ENCODE results near the gene OR2V1. TPM values are rescaled to one million over a fixed set of nuclear protein-coding genes. Genes with fewer than 3 reads are reported as not detected.

Gene OR2V1
- total RNA-seq, 6 experiments from 2014 or later, result not detected

DNA sequence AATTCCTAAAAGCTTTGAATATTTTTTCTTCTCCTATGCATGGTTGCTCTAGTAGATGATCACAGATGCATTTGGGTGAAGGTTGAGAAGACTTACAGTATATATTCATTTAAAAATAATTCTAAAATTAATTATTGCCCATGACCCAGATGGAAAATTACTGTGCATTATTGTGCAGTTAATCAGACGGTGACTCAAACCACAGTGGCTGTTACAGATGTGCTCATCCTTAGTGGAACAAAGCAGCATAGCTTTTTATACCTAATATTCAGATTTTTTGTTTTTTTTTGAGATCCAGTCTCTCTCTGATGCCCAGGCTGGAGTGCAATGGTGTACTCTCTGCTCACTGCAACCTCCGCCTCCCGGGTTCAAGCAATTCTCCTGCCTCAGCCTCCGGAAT lies 10.7 kb downstream of the OR2V1 start:
- ATAC-seq (no peak), DNase-seq (no peak)
- Histone ChIP-seq H3K4me3 (no peak overlapping the region), H3K27ac (no peak overlapping the region), H3K27me3 (peaks cover 0 to 5% of the 10 kb centered on the region in 2 donors), H3K9me3 (no peaks in the 10 kb centered on the region), H3K36me3 (no peaks in the 10 kb centered on the region), H3K4me1 (no peaks in the 10 kb centered on the region)
- 56% methylated on average over 4 of the region's 4 CpGs for WGBS (ENCODE audit: insufficient coverage, low coverage, low lambda C conversion rate, missing lambda C conversion rate)
- TF ChIP-seq, protein P1, sequence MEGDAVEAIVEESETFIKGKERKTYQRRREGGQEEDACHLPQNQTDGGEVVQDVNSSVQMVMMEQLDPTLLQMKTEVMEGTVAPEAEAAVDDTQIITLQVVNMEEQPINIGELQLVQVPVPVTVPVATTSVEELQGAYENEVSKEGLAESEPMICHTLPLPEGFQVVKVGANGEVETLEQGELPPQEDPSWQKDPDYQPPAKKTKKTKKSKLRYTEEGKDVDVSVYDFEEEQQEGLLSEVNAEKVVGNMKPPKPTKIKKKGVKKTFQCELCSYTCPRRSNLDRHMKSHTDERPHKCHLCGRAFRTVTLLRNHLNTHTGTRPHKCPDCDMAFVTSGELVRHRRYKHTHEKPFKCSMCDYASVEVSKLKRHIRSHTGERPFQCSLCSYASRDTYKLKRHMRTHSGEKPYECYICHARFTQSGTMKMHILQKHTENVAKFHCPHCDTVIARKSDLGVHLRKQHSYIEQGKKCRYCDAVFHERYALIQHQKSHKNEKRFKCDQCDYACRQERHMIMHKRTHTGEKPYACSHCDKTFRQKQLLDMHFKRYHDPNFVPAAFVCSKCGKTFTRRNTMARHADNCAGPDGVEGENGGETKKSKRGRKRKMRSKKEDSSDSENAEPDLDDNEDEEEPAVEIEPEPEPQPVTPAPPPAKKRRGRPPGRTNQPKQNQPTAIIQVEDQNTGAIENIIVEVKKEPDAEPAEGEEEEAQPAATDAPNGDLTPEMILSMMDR (IDR thresholded peaks at IDR 0.05), result no peak
- no peak for TF ChIP-seq POLR2A (IDR thresholded peaks at IDR 0.05)
- intact Hi-C loops (cut with DNase I), result no loop called here

DNA sequence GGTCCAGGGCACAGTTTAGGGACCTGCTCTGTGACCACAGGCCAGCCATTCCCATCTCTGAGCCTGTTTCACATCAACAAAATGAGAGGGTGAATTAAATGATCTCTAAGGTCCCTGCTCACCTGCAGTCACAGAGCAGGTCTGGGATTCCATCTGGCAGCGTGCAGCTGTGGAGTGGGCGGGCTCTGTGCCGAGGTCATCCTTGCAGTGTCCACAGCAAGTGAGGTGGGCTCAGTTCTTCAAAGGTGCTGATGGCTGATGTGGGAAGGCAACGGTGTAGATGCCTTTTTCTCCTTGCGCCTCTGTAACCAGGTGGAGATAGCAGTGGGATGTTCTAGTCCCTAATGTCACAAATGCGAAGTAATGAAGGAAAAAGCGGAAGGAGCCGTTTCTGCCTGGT lies 11.9 kb downstream of the OR2V1 start:
- Histone ChIP-seq H3K9me3 (no peaks in the 10 kb centered on the region), H3K27ac (no peak overlapping the region), H3K36me3 (no peaks in the 10 kb centered on the region), H3K4me1 (no peaks in the 10 kb centered on the region), H3K27me3 (peaks cover 0 to 5% of the 10 kb centered on the region in 2 donors), H3K4me3 (no peak overlapping the region)
- intact Hi-C loops (cut with DNase I), result loop anchor here in 1 of 2 donors (10.0 kb wide), 1 partner anchor 64 kb away; no protein-coding TSS in a partner anchor
- 83% methylated on average over 5 of the region's 8 CpGs for WGBS (ENCODE audit: insufficient coverage, low coverage, low lambda C conversion rate, missing lambda C conversion rate)
- TF ChIP-seq, protein P1 (IDR thresholded peaks at IDR 0.05), result no peak
- TF ChIP-seq POLR2A (IDR thresholded peaks at IDR 0.05), result no peak
- DNase-seq (no peak), ATAC-seq (no peak)

DNA sequence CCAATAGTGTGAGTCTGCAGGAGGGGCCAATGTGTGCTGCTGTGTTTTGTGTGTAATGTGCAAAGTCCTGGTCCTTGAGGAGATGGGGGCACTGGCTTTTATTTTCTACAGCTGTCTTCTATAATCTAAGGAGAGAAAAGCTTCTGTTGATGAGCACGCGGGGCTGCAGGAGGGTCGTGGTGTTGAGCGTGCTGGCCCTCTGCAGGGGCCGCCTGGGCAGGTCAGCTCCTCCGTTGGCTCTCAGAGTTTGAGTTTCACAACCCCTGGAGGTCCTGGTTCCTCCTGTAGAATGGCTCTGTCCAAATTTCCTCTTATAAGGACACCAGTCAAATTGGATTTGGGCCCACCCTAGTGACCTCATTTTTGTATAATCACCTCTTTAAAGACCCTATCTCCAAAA lies 12.6 kb downstream of the OR2V1 start:
- WGBS (ENCODE audit: insufficient coverage, low coverage, low lambda C conversion rate, missing lambda C conversion rate), result 34% methylated on average over 2 of the region's 6 CpGs
- Histone ChIP-seq H3K4me3 (no peak overlapping the region), H3K4me1 (no peaks in the 10 kb centered on the region), H3K9me3 (no peaks in the 10 kb centered on the region), H3K27ac (no peak overlapping the region), H3K27me3 (peaks cover 0 to 5% of the 10 kb centered on the region in 2 donors), H3K36me3 (no peaks in the 10 kb centered on the region)
- no peak for TF ChIP-seq POLR2A (IDR thresholded peaks at IDR 0.05)
- TF ChIP-seq, protein P1 (IDR thresholded peaks at IDR 0.05), result no peak
- ATAC-seq (no peak), DNase-seq (no peak)
- intact Hi-C loops (cut with DNase I), result loop anchor here in 1 of 2 donors (10.0 kb wide), 1 partner anchor 64 kb away; no protein-coding TSS in a partner anchor

DNA sequence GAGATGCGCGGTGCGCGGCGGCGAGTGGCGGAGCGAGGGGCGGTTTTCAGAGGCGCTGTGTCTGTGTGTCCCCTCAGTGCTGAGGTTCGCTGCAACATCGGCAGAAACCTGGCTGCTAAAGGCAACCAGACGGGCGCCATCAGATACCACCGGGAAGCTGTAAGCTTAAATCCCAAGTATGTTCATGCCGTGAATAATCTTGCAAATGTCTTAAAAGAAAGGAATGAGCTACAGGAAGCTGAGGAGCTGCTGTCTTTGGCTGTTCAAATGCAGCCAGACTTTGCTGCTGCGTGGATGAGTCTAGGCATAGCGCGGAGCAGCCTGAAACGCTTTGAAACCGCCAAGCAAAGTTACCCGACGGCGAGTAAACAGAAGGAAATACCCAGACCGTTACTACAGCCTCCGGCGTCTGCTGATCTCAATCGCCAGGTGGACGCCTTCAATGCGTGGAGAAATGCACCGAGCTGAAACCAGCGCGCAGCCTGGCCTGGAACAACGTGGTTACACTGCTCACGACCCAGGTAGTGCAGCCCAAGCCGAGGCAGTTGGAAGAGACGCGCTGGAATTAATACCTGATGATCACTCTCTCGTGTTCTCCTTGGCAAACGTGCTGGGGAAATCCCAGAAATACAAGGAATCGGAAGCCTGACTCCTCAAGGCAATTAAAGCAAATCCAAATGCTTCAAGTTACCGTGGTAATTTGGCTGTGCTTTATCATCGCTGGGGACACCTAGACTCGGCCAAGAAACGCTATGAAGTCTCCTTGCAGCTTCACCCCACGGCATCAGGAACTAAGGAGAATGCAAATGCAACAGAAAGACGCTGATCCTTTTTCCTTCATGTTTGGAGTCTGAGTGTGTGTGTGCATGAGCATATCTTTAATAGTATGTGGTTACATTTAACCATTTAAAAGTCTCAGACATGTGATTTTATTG lies 15.9 kb downstream of the OR2V1 start:
- ATAC-seq, result peak in 1 of 4 donors; percentile 36

More for the DNA sequence above, 15.9 kb downstream of the OR2V1 start:
- WGBS (ENCODE audit: insufficient coverage, low coverage, low lambda C conversion rate, missing lambda C conversion rate), result 5% methylated on average over 31 of the region's 47 CpGs
- intact Hi-C loops (cut with DNase I), result loop anchor here in 1 of 2 donors (10.0 kb wide), 1 partner anchor 60 kb away; no protein-coding TSS in a partner anchor
- no peaks in the 10 kb centered on the region for H3K36me3 ChIP-seq
- H3K27me3 ChIP-seq, result peaks cover 0 to 5% of the 10 kb centered on the region in 2 donors
- TF ChIP-seq, protein P1 (IDR thresholded peaks at IDR 0.05), result no peak
- no peak for TF ChIP-seq POLR2A (IDR thresholded peaks at IDR 0.05)
- no peak overlapping the region for H3K27ac ChIP-seq
- no peaks in the 10 kb centered on the region for H3K4me1 ChIP-seq
- peak in 1 of 3 donors; percentile 34 for DNase-seq
- no peaks in the 10 kb centered on the region for H3K9me3 ChIP-seq
- no peak overlapping the region for H3K4me3 ChIP-seq
